Suprapubic skin (tissue), 4 donors: ENCODE results near the gene PALMD.

ENCODE experiments used
- EP300 ChIP-seq: sonication (generic); formaldehyde crosslinking; IDR thresholded peaks from one replicate; pipeline ENCODE4 v1.6.1; 2017; ENCODE audit warnings: antibody characterized with exemption
- POLR2A ChIP-seq, 2 donors: fragments of 450-650 bp; IDR thresholded peaks; one replicate each; pipeline ENCODE4 v1.6.1; 2017; ENCODE audit warnings: antibody characterized with exemption in 2 of 2, mild to moderate bottlenecking in 2 of 2, moderate library complexity in 2 of 2
- POLR2AphosphoS5 ChIP-seq, 3 donors: sonication (generic); formaldehyde crosslinking; IDR thresholded peaks; one replicate each; pipeline ENCODE4 v1.6.1; 2017; ENCODE audit warnings: antibody characterized with exemption in 3 of 3
- TF ChIP-seq, protein P1 (sequence below), 2 donors: fragments of 200-600 bp in 1 of 2; fragments of 450-650 bp in 1 of 2; sonication (generic) in 1 of 2; IDR thresholded peaks; one replicate each; pipeline ENCODE4 v1.5.1; 2016 to 2019; ENCODE audit warnings: antibody characterized with exemption in 2 of 2, mild to moderate bottlenecking in 1 of 2, moderate library complexity in 1 of 2

DNA sequence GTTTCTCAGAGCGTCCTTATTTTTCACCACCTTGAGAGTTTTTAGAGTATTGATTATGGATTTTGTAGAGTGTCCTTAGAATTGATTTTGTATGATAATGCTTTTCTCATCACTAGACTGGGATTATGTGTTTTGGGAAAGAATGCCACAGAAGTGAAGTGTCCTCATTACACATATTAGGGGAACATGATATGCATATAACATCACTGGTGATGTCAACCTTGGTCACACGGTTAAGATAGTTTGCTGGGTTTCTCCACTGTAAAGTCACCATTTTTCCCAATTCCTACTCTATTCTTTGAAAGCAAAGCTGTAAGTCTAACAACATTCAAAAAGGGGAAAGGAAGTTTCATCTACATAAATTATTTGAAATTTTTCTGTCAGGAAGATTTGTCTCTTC lies 39.6 kb upstream of the PALMD start:
- TF ChIP-seq, protein P1, sequence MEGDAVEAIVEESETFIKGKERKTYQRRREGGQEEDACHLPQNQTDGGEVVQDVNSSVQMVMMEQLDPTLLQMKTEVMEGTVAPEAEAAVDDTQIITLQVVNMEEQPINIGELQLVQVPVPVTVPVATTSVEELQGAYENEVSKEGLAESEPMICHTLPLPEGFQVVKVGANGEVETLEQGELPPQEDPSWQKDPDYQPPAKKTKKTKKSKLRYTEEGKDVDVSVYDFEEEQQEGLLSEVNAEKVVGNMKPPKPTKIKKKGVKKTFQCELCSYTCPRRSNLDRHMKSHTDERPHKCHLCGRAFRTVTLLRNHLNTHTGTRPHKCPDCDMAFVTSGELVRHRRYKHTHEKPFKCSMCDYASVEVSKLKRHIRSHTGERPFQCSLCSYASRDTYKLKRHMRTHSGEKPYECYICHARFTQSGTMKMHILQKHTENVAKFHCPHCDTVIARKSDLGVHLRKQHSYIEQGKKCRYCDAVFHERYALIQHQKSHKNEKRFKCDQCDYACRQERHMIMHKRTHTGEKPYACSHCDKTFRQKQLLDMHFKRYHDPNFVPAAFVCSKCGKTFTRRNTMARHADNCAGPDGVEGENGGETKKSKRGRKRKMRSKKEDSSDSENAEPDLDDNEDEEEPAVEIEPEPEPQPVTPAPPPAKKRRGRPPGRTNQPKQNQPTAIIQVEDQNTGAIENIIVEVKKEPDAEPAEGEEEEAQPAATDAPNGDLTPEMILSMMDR (IDR thresholded peaks at IDR 0.05), result no peak
- no peak for TF ChIP-seq POLR2AphosphoS5 (IDR thresholded peaks at IDR 0.05)
- no peak for TF ChIP-seq POLR2A (IDR thresholded peaks at IDR 0.05)
- no peak for TF ChIP-seq EP300
